Kidney tubule cell (primary cell): ENCODE data around the gene DSG3.

Source experiments
- DNase-seq: peaks from one replicate; pipeline ENCODE4 v3.0.0-alpha.2; 2018; ENCODE audit warnings: low spot score

The DSG3 gene

GRCh38 chr18:31432316-31432715 is 15.2 kb upstream of the DSG3 start:
- DNase-seq, result no peak

GRCh38 chr18:31436825-31437224 is 10.7 kb upstream of the DSG3 start:
- DNase-seq, result peak; percentile 51

DNA sequence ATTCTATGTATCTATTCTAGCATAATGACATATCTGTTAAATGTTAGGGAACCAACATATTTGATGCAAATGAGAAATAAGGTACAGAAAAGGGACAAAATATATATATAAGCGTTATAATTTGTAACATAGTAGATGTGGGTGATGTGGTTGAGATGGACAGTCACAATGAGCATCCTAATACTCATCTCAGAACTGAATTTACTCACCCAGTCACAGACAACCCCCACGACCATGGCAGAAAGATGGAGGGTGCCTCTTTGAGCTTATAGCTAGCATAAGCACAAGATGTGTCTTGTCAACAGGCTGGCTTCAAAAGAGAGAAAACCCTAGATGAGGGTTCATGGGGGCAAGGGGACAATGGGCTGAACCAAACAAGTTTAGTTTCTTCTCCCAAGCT is 9.1 kb upstream of the DSG3 start:
- DNase-seq, result no peak

GRCh38 chr18:31439807-31440325 is 7.7 kb upstream of the DSG3 start:
- no peak for DNase-seq

- DNase-seq, result no peak
Observed at GRCh38 chr18:31440787-31441186, 6.8 kb upstream of the DSG3 start.

DNA sequence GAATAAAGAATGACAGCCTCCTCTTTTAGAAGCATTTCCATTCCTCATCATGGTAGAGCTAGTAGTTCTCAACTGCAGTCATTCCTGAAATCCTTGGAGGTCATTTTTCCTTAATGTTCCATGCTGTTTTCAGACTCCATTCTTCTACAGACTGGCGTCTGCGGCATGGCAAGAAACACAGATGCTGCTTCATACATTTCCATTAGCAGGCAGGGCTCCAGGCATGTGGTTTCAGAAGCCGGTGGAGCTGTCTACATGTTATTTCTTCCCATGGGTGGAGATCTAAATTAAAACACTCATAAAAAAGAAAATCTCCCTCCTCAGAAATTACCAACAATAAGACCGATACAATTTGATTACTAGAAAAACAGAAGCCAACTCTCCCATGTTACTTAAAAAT is 6.0 kb upstream of the DSG3 start:
- DNase-seq, result no peak

DNA sequence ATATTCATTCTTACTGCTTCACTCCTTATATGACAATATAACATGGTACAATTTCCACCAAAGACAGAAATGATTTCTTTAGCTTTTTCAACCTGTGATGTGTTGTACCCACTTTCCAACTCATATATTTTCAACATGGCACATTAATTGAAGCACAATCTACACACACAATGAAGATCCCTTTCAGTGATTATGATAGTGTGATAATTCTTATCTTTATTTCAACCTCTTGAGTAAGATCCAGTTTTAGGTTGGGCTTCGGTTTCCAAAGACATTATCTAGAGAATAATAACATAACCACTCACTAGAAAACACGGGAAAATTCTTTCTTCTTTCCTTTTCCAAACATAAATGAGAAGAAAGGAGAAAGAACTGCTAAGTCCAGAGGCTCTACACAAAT is 3.4 kb upstream of the DSG3 start:
- DNase-seq, result no peak

GRCh38 chr18:31445908-31446307 is 1.6 kb upstream of the DSG3 start:
- no peak for DNase-seq

GRCh38 chr18:31446854-31447253 is 687 bp upstream of the DSG3 start:
- DNase-seq, result no peak

- no peak for DNase-seq
Observed at GRCh38 chr18:31450409-31450808, 2.9 kb downstream of the DSG3 start.

DNA sequence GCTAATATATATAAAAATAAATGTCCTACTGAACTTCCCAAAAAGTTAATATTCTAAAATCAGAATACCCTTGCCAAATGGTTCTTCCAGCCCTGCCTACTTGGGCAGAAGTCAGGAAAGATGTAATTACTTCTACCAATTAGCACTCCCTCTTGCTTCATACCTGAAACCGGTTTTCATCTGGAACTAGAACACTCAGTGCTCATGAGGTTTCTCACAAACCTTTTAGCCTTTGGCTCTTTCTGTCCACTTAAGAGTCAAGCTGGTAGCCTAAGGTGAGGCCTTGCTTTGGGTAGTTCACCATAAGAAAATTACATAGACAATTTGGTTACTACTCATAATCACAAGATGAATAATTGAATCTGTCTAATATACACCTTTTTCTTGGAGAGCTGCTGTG is 4.1 kb downstream of the DSG3 start:
- no peak for DNase-seq

GRCh38 chr18:31454066-31454708 is 6.6 kb downstream of the DSG3 start:
- peak; percentile 92 for DNase-seq

DNA sequence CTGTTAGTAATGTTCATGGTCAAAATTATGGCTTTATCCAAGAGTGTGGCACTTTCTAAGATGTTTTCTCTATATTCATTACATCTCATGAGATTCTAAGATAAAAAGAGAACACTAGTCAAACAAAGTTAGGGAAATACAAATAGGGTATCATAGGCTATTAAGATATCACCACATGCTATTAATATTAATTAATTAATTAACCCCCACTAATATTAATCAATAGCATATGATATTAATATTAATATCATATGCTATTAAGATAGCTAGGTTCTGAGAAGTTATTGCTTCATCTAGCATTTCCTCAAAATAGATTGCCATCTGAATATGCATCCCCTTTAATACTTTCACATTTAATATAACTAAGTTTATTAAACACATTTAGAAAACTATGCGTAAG is 22.1 kb downstream of the DSG3 start:
- no peak for DNase-seq

DNA sequence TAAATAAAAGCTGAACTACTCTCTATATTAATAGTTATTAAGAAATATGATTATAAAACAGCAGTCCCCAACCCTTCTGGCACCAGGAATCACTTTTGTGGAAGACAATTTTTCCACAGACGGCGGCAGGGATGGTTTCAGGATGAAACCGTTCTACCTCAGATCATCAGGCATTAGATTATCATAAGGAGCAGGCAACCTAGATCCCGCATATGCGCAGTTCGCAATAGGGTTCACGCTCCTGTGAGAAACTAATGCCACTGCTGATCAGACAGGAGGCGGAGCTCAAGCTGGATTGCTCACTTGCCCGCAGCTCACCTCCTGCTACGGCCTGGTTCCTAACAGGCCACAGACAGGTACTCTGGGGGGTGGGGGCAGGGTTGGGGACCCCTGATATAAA is 31.1 kb downstream of the DSG3 start:
- no peak for DNase-seq

DNA sequence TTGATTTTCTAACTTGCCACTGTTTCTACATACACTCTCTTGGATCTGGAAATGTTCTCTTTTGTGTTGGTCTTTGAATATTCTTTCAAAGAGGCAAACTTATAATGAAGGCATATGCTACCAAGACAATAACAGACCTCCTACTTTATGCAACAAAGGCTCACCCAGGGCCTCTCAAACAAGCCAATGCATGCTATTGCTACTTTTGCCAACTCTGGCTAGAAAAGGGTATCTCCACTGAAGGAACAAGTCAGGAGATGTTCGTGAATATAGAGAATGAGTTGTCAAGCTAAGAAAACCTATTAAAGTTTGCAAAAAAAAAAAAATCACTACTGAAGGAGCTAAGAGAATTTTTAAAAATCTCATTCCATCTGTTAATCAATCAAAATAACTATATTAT is 34.5 kb downstream of the DSG3 start:
- DNase-seq, result no peak

DNA sequence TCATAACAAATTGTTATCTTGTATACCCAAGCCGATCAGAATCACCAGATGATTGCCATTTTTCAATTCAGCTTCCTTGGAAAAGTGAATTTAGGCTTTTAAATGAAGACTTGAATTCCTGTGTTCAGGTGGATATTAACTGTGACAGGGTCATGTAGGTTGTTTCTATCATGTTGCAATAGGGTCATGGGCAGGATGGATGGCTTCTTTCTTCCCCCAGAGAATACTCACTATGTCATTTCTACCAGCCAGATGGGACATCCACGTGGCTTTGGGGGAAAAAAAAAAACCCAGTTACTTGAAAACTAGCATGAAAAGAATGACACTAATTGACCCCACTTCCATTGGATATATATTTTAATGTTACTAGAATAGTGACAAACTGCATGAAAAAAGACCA is 35.9 kb downstream of the DSG3 start:
- no peak for DNase-seq

GRCh38 chr18:31484461-31484860 is 36.9 kb downstream of the DSG3 start:
- no peak for DNase-seq

DNA sequence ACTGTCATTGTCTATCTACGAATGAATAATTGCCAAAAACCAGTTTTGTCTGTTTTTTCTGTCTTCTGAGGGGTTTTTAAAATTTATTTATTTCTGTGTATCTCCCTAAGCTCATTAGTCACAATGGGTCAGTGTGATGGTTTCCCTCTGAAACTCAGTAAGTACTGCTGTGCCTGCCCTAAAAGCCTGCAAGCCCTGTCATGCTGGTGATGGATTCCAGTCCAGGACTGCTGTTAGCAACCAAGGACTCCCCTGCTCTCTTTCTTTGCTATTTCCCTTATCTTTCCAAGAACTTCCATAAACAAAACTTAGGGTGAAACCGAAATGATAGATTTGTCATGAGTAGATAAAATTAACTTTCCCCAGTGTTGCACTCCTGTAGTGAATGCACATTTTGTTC is 38.6 kb downstream of the DSG3 start:
- DNase-seq, result no peak

DNA sequence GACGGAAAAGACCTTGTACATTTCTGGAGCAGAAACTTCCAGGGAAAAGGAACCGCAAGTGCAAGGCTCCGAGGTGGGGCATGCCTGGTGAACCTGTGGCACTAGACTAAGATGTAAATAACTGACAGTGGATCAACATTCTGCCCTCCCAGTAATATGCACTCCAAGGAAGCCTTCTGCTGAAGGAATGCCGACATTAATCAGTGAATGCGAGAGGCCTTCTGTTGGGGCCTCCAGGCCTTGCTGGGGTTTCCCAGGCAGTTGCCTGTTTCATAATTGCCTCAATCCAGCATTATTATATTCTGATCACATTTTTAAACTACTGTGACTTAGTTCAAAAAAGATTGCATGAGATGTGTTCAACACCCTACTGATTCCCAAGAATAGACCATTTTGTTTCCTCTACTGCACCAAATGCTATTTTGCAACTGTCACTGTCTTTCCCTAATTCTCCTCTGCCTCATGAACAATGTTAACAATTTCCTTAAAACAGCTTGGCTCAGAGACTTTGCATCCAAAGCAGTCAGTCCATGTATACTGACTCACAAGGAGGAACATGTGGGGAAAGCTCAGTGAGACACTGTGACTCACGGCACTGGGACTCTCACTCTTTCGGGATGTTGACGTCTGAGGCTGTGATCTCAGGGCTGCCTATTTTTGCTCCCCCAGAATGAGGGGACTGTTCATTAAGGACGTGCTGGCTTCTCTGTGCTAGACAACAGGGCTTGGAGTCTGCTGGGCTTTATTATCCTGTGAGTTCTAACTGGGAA is 39.9 kb downstream of the DSG3 start:
- peak; percentile 96 for DNase-seq

DNA sequence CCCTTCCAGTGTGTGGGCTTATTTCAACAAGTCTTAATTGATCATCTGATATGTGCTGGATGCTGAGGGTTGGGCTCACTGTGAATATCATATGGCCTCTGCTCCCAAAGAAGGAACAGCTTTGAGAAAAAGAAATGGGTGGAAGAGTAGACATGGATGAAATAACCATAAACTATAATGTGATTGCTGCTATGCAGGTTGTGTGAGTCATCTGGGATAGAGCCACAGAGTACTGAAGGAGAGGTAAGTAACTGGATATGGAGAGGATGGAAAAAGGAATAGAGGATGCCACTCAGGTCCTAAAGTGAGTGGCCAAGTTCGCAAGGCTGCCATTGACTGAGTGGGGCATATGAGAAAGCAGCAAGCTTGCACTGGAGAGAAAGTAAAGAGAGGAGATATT is 41.8 kb downstream of the DSG3 start:
- peak; percentile 70 for DNase-seq

GRCh38 chr18:31490387-31490786 is 42.8 kb downstream of the DSG3 start:
- DNase-seq, result peak; percentile 88

DNA sequence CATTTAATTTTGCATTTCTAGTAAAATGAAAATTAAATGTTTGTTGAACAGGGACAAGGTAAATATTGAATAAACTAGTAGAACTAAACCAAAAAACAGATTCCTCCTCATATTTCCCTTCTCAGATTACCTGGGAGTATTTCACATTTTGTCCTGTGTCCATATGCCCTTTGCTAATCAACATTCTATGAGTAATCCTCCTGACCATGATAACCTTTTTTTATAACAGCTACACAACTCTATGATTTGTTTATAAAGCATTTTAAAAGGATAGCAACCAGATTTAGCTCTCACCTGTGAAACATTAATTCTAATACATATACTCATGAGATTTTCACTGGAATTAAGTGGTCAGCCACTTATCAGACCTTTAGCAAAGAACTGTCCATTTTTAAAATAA is 43.3 kb downstream of the DSG3 start:
- DNase-seq, result peak; percentile 45

GRCh38 chr18:31491586-31491985 is 44.0 kb downstream of the DSG3 start:
- DNase-seq, result peak; percentile 54

- DNase-seq, result no peak
Observed at GRCh38 chr18:31492671-31493070, 45.1 kb downstream of the DSG3 start.
